Panc1 (cell line): ENCODE data around the gene DIS3L2. TPM values are rescaled to one million over a fixed set of nuclear protein-coding genes. Genes with fewer than 3 reads are reported as not detected.

Experiments used
- ATAC-seq: fragments of 200-7000 bp; cut with Tn5 transposase; 2 replicates; pipeline ENCODE4 v1.9.1; 2020; ENCODE audit warnings: mild to moderate bottlenecking, moderate library complexity
- BruUV-seq: library from RNA; stranded (reverse); fragments of 400-500 nt; replicated peaks from 2 replicates; lab custom pipeline; 2021; lab: Mats Ljungman, UMichigan
- CTCF ChIA-PET: fragments of 300-600 bp; sonication (Branson Sonifier 250); formaldehyde crosslinking; loops from one replicate; lab custom pipeline; 2022; ENCODE audit warnings: antibody characterized with exemption; lab: Charles Lee
- POLR2A ChIA-PET: fragments of 300-600 bp; sonication (Branson Sonifier 250); formaldehyde crosslinking; loops from one replicate; lab custom pipeline; 2022; ENCODE audit warnings: antibody characterized with exemption; lab: Charles Lee
- DNase-seq: peaks from one replicate; pipeline ENCODE4 v3.0.0-alpha.2; 2010; ENCODE audit warnings: low read depth, low spot score
- H3K27ac ChIP-seq: 2 replicates; pipeline ENCODE4 v1.5.1; 2011; ENCODE audit warnings: mild to moderate bottlenecking, low read length, inconsistent platforms
- H3K27me3 ChIP-seq: fragments of 200-500 bp; sonication (Bioruptor generic); 2 replicates; pipeline ENCODE4 v1.6.0; 2014; ENCODE audit warnings: low read length, inconsistent platforms; ENCODE audit not compliant: control insufficient read depth, insufficient read depth
- H3K36me3 ChIP-seq: fragments of 200-500 bp; sonication (Bioruptor generic); 2 replicates; pipeline ENCODE4 v1.5.1; 2014; ENCODE audit warnings: inconsistent platforms, mild to moderate bottlenecking, low read length, moderate library complexity; ENCODE audit not compliant: control insufficient read depth, insufficient read depth
- H3K4me1 ChIP-seq: 2 replicates; pipeline ENCODE4 v1.5.1; 2011; ENCODE audit warnings: inconsistent platforms, mild to moderate bottlenecking, low read length, moderate library complexity; ENCODE audit not compliant: control insufficient read depth, insufficient read depth
- H3K4me3 ChIP-seq, 2 experiments: 2 replicates each; pipeline ENCODE4 v1.5.1; 2011 to 2012; ENCODE audit warnings: low read depth in 2 of 2, low read length in 2 of 2, mild to moderate bottlenecking in 2 of 2, inconsistent platforms in 1 of 2, moderate library complexity in 1 of 2
- H3K9me3 ChIP-seq: fragments of 200-500 bp; sonication (Bioruptor generic); 2 replicates; pipeline ENCODE4 v1.5.1; 2014; ENCODE audit warnings: low read depth, mild to moderate bottlenecking, inconsistent platforms, low read length, moderate library complexity; ENCODE audit not compliant: control insufficient read depth, insufficient read depth
- CTCF ChIP-seq: fragments of 450-650 bp; IDR thresholded peaks from 2 replicates; pipeline ENCODE4 v1.5.1; 2017; ENCODE audit warnings: mild to moderate bottlenecking
- POLR2AphosphoS5 ChIP-seq: IDR thresholded peaks from 2 replicates; pipeline ENCODE4 v1.6.1; 2012; ENCODE audit warnings: mild to moderate bottlenecking, low read depth, low read length, moderate library complexity
- REST ChIP-seq, 2 experiments: IDR thresholded peaks; 2 replicates each; pipeline ENCODE4 v1.6.1; 2011 to 2012; ENCODE audit warnings: low read depth in 2 of 2, control low read depth in 1 of 2, low read length in 1 of 2, mild to moderate bottlenecking in 1 of 2, moderate library complexity in 1 of 2; ENCODE audit not compliant: insufficient read depth in 1 of 2
- SIN3A ChIP-seq: IDR thresholded peaks from 2 replicates; pipeline ENCODE4 v1.6.1; 2012; ENCODE audit warnings: low read depth, mild to moderate bottlenecking, low read length, moderate library complexity, borderline replicate concordance; ENCODE audit not compliant: insufficient read depth
- TCF7L2 ChIP-seq: IDR thresholded peaks from 2 replicates; pipeline ENCODE4 v1.6.1; 2011; ENCODE audit warnings: mild to moderate bottlenecking, low read depth, low read length, inconsistent platforms
- in situ Hi-C: cut with HindIII; loops from 2 replicates; pipeline ENCODE4 v1.10.0; 2016; ENCODE audit warnings: low sequenced_read_pairs, low pct_unique_long_range_greater_than_20kb
- intact Hi-C: fragments of 100-400 bp; cut with micrococcal nuclease; formaldehyde crosslinking; loops from one replicate; pipeline ENCODE4 v1.10.0; 2022; ENCODE audit not compliant: unreplicated experiment
- total RNA-seq: library from RNA; stranded (reverse); gene quantifications from one replicate; pipeline ENCODE4 v1.2.1, GENCODE V29; 2021; ENCODE audit not compliant: unreplicated experiment

DIS3L2 gene
- total RNA-seq, 1 experiment from 2014 or later: 28.1 TPM

GRCh38 chr2:232328516-232329460, 367.3 kb downstream of the DIS3L2 start:
- DNase-seq (no peak), ATAC-seq (no peak)
- no TSS peak for BruUV-seq
- CTCF ChIA-PET: interaction anchor here (0.5 to 0.7 kb wide), 2 partner anchors 27 to 684 kb away, joined by 3 read pairs; no protein-coding TSS in a partner anchor
- TF ChIP-seq CTCF: no peak
- no peak for TF ChIP-seq REST (IDR thresholded peaks at IDR 0.05; ENCODE audit: insufficient read depth in 1 of 2, low read depth in 2 of 2, low read length in 1 of 2)
- no peak for TF ChIP-seq POLR2AphosphoS5
- no peak for TF ChIP-seq TCF7L2
- no peak for TF ChIP-seq SIN3A
- H3K9me3 ChIP-seq: no peaks in the 10 kb centered on the region
- peak overlapping the region; percentile 29; the same call in 1 of the 2 replicates for H3K27ac ChIP-seq
- H3K27me3 ChIP-seq: no peaks in the 10 kb centered on the region
- POLR2A ChIA-PET: no interaction called here
- in situ Hi-C loops (no loop called here), intact Hi-C loops (loop anchor here (5.0 kb wide), 1 partner anchor 421 kb away; no protein-coding TSS in a partner anchor)
- H3K36me3 ChIP-seq: no peaks in the 10 kb centered on the region
- H3K4me3 ChIP-seq: no peak overlapping the region
- H3K4me1 ChIP-seq: peaks cover 7% of the 10 kb centered on the region

- intact Hi-C loops (loop anchor here (5.0 kb wide), 1 partner anchor 422 kb away; no protein-coding TSS in a partner anchor), in situ Hi-C loops (no loop called here)
- no peak for ATAC-seq
- H3K27ac ChIP-seq: 0 out of 2 replicates have a peak overlapping the region, but pooled peaks have one; percentile 23
- CTCF ChIA-PET: no interaction called here
- H3K27me3 ChIP-seq: no peaks in the 10 kb centered on the region
- TF ChIP-seq REST (IDR thresholded peaks at IDR 0.05; ENCODE audit: insufficient read depth in 1 of 2, low read depth in 2 of 2, low read length in 1 of 2) (no peak), CTCF (no peak), POLR2AphosphoS5 (no peak), SIN3A (no peak), TCF7L2 (no peak)
- POLR2A ChIA-PET: no interaction called here
- DNase-seq: no peak
- H3K4me1 ChIP-seq: peaks cover 7% of the 10 kb centered on the region
- no peaks in the 10 kb centered on the region for H3K36me3 ChIP-seq
- no peak overlapping the region for H3K4me3 ChIP-seq
- no TSS peak for BruUV-seq
- no peaks in the 10 kb centered on the region for H3K9me3 ChIP-seq
Measured at GRCh38 chr2:232329716-232330067, 368.2 kb downstream of the DIS3L2 start.
